GM12892 (cell line): ENCODE measurements around the gene TAL1.

Experiments
- POLR2A ChIP-seq: IDR thresholded peaks from 2 replicates; pipeline ENCODE4 v1.6.1; 2011; ENCODE audit warnings: low read depth, low read length, control low read depth
- POLR2AphosphoS5 ChIP-seq: IDR thresholded peaks from 2 replicates; pipeline ENCODE4 v1.6.1; 2011; ENCODE audit warnings: low read depth, low read length, control low read depth

DNA sequence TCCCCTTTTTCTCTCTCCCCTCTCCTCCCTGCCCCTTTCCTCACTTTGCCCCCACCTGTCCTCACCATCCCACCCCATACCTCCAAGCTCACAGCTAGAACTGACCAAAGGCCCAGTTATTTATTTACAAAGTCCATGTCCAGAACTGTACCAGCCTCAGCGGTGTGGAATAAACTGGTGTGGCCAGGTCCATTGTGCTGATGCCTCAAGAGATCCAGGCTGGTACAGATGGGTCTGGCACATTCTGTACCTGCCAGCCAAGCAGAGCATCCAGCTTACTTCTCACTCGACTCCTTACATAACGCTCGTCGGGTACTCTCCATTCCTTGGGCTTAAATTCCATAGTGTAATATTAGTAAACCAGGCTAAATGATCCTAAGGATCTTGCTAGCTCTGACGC lies 54.0 kb downstream of the TAL1 start:
- no peak for TF ChIP-seq POLR2A
- no peak for TF ChIP-seq POLR2AphosphoS5
